ENCODE results near the gene TMEM87A.

GRCh38 chr15:42274702-42274989, 1.4 kb upstream of the TMEM87A start:
- TF ChIP-seq CTCF (IDR thresholded peaks at IDR 0.05) = no peak
- no peak for TF ChIP-seq POLR2AphosphoS5 (IDR thresholded peaks at IDR 0.05)
- TF ChIP-seq POLR2A (IDR thresholded peaks at IDR 0.05) = no peak

All from suprapubic skin (tissue), 4 donors.